ENCODE measurements around the gene DNAJC11. TPM values are rescaled to one million over a fixed set of nuclear protein-coding genes. Genes with fewer than 3 reads are reported as not detected.
"Not testable (repeated sequence)": the region's sequence is repeated elsewhere in the genome, so short reads cannot be mapped to it uniquely, and the experiment has no call there.

Gene DNAJC11
- total RNA-seq, 2 experiments from 2014 or later, result 77.6 to 83.0 TPM

DNA sequence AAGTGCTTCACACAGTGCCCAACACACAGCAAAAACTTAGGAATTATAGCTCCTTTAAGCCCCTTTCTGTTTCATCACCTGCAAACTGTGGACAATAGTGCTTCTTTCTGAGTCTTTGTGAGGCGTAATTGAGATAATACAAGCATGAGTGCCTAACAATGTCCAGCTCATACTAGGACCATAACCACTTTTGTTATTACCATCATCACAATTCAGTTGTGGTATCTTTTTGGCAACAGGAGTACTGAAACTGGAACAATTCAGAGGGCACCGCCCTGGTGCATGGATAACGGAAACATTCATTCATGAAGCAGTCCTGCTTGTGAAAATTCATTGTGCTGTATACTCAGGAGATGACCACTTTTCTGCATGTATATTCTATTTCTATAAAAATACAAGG, 18.2 kb downstream of the DNAJC11 start:
- Mint-ChIP-seq H3K27me3 (no peaks in the 10 kb centered on the region), H3K9me3 (no peaks in the 10 kb centered on the region), H3K4me3 (no peak overlapping the region), H3K27ac (no peak overlapping the region), H3K36me3 (peaks cover 12% of the 10 kb centered on the region), H3K4me1 (peaks cover 9% of the 10 kb centered on the region)
- no peak for DNase-seq

DNA sequence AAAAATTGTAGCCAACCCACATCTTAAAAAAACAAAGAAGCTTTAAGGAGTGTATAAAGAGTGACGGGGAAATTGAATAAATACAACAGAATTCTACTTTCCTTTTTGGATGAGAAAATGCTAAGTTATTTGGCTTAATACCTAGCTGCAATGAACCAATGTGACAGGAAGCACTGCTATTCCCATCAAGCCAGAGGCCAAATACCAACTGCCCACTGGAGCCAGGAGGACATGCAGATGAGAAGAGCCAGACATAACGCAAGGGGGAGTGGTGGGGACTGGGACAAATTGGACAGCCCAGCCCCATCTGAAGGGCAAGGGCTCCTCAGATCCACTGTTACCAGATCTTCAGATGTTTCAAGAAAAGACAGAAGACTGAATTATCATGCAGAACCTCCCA, 25.7 kb downstream of the DNAJC11 start:
- H3K27ac Mint-ChIP-seq, result no peak overlapping the region
- no peaks in the 10 kb centered on the region for H3K9me3 Mint-ChIP-seq
- no peak for DNase-seq
- peaks cover 3% of the 10 kb centered on the region for H3K4me1 Mint-ChIP-seq
- no peak overlapping the region for H3K4me3 Mint-ChIP-seq
- peaks cover 24% of the 10 kb centered on the region for H3K36me3 Mint-ChIP-seq
- no peaks in the 10 kb centered on the region for H3K27me3 Mint-ChIP-seq

DNA sequence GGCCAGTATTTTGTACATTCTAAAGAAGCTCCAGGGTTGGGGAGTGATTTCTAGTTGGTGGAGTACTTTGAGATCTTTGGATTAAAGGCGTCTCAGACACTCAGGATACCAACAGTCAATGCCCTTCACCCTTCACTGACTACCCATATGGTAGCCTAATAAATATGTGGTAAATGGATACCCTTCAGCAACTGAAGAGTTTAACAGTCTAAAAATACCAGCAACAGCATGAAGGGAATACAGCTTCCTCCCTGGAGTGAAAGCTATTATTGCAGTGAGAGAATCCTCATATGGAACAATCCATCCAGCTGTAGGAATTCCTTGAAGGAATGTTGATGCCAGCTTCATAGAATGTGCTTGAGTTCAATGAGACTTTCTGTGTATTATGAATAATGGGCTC, 26.8 kb downstream of the DNAJC11 start:
- Mint-ChIP-seq H3K4me3 (no peak overlapping the region), H3K27me3 (no peaks in the 10 kb centered on the region), H3K4me1 (peaks cover 3% of the 10 kb centered on the region), H3K27ac (no peak overlapping the region), H3K36me3 (peaks cover 22% of the 10 kb centered on the region), H3K9me3 (no peaks in the 10 kb centered on the region)
- DNase-seq, result no peak

DNA sequence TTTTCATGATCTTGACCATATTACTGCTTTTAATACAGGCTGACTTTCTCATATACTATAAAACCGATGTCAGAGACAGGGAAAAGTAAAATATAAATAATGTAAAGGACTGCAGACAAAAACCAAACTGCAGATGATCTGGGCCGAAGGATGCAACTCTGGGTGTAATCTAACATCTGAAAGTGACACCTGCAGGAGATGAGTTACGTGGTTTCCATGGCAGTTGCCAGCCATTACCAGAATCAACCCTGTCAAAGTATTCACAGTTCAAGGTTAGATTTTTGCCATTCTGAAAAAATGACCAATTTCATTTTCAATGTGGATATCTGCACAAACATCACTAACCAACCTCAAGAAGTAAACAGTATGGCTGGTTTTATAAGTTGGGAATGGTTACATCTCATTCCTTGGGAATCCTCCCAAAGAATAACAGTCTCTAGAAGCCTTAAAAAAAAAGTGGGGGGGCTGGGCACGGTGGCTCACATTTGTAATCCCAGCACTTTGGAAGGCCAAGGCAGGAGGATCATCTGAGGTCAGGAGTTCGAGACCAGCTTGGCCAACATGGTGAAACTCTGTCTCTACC, 27.7 kb downstream of the DNAJC11 start:
- Mint-ChIP-seq H3K27ac (no peak overlapping the region), H3K9me3 (no peaks in the 10 kb centered on the region), H3K36me3 (peaks cover 22% of the 10 kb centered on the region), H3K4me1 (peaks cover 3% of the 10 kb centered on the region), H3K27me3 (no peaks in the 10 kb centered on the region), H3K4me3 (no peak overlapping the region)
- no peak for DNase-seq

DNA sequence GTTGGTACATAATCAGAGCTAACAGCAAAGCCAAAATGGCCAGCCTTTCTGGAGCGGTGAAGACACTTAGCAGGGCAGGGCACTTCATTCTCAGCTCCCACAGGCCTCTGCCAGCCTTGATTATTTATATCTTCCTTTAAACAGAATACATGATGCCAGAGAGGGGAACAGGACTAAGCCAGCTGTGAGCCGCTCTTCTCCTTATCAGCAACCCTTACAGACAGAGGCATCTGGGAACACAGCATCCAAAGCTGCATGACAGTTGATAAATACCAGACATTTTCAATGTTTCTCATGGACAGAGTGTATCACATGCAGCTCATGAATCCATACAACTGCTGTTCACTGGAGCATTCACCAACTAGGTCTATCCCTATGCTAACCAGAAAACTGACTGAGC, 29.1 kb downstream of the DNAJC11 start:
- Mint-ChIP-seq H3K4me3 (no peak overlapping the region), H3K27me3 (no peaks in the 10 kb centered on the region), H3K27ac (no peak overlapping the region), H3K36me3 (peaks cover 25% of the 10 kb centered on the region), H3K4me1 (peaks cover 3% of the 10 kb centered on the region), H3K9me3 (no peaks in the 10 kb centered on the region)
- DNase-seq, result no peak

DNA sequence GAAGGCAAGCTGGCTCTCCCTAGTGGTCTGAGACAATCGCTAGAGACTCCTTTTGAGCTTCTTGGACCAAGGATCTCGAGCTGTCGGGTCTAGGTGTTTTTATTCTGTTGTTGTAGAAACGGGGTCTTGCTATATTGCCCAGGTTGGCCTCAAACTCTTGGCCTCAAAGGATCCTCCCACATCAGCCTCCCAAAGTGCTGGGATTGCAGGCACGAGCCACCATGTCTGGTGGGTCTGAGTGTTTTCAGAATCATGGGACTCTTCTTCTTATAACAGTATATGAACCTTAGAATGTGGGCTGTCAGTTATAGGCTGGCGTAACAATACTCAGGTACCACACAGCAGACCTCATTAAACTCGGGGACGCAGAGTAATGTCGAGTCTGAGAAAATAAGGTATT, 33.1 kb downstream of the DNAJC11 start:
- no peaks in the 10 kb centered on the region for H3K9me3 Mint-ChIP-seq
- no peak overlapping the region for H3K4me3 Mint-ChIP-seq
- DNase-seq, result no peak
- H3K36me3 Mint-ChIP-seq, result peaks cover 17% of the 10 kb centered on the region
- H3K27ac Mint-ChIP-seq, result no peak overlapping the region
- H3K27me3 Mint-ChIP-seq, result no peaks in the 10 kb centered on the region
- no peaks in the 10 kb centered on the region for H3K4me1 Mint-ChIP-seq

DNA sequence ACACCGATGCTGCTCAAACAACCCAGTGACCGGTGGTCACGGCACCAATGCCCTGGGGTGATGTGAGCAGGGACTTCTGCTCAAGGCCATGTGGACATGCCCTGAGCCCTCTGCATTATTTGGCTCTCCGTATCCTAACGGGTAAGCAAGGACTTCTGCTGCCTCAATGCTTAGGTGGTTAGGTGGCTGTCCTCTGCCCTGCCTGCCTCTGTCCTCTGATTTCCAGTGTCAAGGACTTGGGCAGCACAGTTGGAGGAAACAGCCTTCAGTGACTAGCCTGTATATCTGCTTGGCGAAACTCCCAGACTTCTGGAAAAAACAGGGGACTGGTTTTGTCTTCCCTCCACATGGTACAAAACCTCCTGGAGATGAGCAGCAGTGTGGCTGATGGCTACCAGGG, 34.5 kb downstream of the DNAJC11 start:
- no peaks in the 10 kb centered on the region for H3K27me3 Mint-ChIP-seq
- H3K4me1 Mint-ChIP-seq, result no peaks in the 10 kb centered on the region

DNA sequence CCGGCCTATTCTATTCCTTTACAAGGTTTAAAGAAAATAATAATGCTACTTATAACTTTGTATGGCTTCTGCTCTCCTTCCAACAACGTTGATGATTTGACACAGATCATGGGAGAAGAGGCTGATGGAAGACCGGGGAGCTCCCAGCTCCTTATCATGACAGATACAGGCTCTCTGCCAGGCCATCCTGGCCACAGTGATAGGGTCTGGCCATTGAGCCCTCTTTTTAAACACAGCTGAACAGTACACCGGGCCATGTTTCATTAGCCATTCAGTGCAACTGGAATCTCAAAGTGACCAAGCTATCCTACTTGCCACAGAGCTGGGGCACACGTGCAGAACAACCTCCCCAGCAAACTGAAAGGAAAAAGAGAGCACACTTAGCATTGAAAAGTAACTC, 34.9 kb downstream of the DNAJC11 start:
- H3K9me3 Mint-ChIP-seq, result no peaks in the 10 kb centered on the region
- H3K4me1 Mint-ChIP-seq, result no peaks in the 10 kb centered on the region
- H3K36me3 Mint-ChIP-seq, result peaks cover 25% of the 10 kb centered on the region
- H3K27ac Mint-ChIP-seq, result no peak overlapping the region
- H3K27me3 Mint-ChIP-seq, result no peaks in the 10 kb centered on the region
- no peak for DNase-seq
- no peak overlapping the region for H3K4me3 Mint-ChIP-seq

More for the DNA sequence above, 34.5 kb downstream of the DNAJC11 start:
- no peak for DNase-seq
- peaks cover 25% of the 10 kb centered on the region for H3K36me3 Mint-ChIP-seq
- no peaks in the 10 kb centered on the region for H3K9me3 Mint-ChIP-seq
- no peak overlapping the region for H3K27ac Mint-ChIP-seq
- no peak overlapping the region for H3K4me3 Mint-ChIP-seq

DNA sequence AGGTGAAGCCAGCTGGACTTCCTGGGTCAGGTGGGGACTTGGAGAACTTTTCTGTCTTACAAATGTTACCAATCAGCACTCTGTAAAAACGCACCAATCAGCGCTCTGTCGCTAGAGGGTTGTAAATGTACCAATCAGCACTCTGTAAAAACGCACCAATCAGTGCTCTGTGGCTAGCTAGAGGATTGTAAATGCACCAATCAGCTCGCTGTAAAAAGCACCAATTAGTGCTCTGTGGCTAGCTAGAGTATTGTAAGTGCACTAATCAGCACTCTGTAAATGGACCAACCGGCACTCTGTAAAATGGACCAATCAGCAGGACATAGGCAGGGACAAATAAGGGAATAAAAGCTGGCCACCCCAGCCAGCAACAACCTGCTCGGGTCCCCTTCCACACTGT, 39.1 kb downstream of the DNAJC11 start:
- H3K36me3 Mint-ChIP-seq, result peaks cover 18% of the 10 kb centered on the region
- not testable (repeated sequence) for DNase-seq, H3K4me1 Mint-ChIP-seq, H3K27me3 Mint-ChIP-seq, H3K4me3 Mint-ChIP-seq, H3K27ac Mint-ChIP-seq, H3K9me3 Mint-ChIP-seq

DNA sequence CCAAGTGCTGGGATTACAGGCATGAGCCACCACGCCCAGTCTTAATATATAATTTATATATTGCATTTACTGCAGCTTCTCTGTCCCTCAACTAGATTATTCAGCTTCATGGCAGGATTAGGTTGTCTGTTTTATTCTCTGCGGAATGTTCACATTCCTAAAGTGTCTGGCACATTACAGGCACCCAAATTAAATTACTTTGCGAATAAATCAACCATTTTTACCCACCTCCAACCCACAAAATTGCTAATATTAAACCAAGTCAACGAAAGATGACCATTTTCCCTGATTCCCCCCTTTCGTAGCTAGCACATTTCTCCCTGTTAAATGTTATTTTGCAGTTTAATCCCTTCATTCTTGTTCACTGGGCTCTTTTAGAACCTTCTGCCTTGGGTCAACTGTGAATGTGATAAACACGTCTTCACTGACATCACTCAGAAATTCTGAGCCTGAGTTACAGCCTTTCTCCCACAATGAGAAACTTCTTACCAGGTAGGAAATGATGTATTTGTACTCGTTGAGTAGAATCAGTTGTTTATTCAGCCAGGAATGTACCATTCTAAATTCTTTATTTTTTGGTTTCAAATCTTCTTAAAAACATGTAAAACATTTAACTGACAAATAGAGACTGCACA, 41.1 kb downstream of the DNAJC11 start:
- Mint-ChIP-seq H3K27ac (no peak overlapping the region), H3K36me3 (peaks cover 14% of the 10 kb centered on the region), H3K27me3 (no peaks in the 10 kb centered on the region), H3K4me3 (no peak overlapping the region), H3K4me1 (peaks cover 5% of the 10 kb centered on the region), H3K9me3 (no peaks in the 10 kb centered on the region)
- no peak for DNase-seq

DNA sequence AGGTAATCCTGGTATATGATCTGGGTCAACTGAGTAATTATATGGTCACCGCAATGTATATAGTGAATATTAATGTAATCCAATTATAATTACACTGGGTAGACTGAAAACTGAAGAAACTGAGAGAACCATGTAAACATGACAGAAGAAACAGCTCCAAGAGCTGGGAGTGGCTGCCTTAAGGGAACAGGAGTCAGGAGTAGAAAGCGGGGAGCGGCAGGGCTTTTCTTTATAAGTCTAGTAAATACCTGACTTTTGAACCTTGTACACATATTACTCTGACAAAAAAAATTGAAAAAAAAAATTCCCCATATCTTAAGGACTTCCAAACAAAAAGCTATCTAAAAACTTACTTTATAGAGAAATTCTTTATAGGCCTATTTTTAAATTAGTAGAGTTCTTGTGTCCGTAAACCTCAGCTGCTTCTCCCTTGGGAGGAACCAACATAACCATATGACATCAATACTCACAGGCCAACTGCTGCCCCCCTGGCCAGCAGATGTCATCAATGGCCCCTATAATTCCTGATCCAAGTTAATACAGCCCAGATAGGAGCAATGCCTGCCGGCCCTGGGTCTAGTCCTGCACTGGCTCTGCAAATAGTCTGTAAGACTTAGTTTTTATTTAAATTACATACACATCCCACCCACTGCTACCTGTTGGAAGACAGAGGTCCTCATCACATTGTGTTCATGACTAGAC, 43.1 kb downstream of the DNAJC11 start:
- H3K27ac Mint-ChIP-seq, result no peak overlapping the region
- no peak overlapping the region for H3K4me3 Mint-ChIP-seq
- H3K4me1 Mint-ChIP-seq, result peaks cover 5% of the 10 kb centered on the region
- H3K36me3 Mint-ChIP-seq, result peaks cover 12% of the 10 kb centered on the region
- no peaks in the 10 kb centered on the region for H3K9me3 Mint-ChIP-seq
- no peak for DNase-seq
- H3K27me3 Mint-ChIP-seq, result no peaks in the 10 kb centered on the region

DNA sequence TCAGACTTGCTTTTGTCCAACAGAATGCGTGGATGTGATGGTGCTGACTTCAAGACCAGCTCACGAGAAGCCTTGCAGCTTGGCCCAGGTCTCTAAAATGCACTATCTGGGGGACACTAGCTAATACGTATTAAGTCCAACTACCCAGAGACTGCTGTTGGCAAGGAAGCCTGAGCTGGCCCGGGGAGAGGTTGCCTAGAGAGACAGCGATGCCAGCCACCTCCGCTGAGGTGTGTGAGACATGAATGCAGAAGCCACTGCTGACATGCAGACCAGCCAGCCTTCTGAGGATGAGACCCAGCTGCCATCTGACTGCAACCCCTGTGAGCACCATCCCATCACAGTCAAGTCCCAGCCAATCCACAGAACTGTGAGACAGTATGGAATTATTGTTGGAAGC, 44.5 kb downstream of the DNAJC11 start:
- no peaks in the 10 kb centered on the region for H3K9me3 Mint-ChIP-seq
- H3K36me3 Mint-ChIP-seq, result peaks cover 12% of the 10 kb centered on the region
- peaks cover 5% of the 10 kb centered on the region for H3K4me1 Mint-ChIP-seq
- H3K27me3 Mint-ChIP-seq, result no peaks in the 10 kb centered on the region
- H3K27ac Mint-ChIP-seq, result no peak overlapping the region
- no peak for DNase-seq
- H3K4me3 Mint-ChIP-seq, result no peak overlapping the region

DNA sequence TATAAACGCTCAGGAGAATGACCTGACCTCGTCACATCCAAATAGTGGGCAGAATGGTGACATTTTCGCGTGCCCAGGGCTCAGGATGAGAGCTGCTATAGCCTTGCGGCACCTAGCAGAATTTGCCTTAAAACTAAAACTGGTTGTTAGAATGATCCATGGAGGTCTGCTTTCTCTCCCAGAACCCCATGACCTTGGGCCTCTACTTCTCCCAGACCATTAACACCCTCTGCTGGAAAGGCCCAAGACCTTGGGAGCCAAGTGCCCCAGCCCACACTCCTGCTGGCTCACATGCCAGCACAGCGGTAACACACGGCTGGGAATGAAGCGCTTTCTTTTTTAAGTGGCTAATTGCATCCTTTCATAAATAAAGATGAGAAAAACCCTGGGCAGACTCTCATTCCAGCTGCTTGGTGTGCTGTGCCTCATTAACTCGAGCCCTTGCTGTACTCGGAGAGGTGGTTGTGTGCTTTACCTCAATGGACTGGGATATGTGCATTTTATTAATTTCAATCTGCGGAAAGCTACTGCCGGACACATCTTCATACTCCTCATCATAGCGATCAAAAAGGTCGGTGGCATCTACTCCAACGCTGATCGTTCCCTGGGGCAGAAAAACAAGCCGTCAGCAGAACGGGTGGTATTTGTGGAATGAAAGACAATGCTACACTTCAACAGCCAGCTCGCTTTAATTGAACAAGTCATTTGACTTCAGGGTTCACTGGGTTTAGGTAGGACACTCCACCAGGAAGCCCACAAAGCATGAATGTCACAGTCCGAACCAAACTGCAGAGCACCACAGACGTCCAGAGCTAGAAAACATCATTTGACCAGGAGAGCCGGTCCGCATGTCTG, 48.0 kb downstream of the DNAJC11 start:
- no peak overlapping the region for H3K27ac Mint-ChIP-seq
- H3K36me3 Mint-ChIP-seq, result peaks cover 13% of the 10 kb centered on the region
- H3K4me3 Mint-ChIP-seq, result no peak overlapping the region
- DNase-seq, result no peak
- peaks cover 5% of the 10 kb centered on the region for H3K4me1 Mint-ChIP-seq
- H3K27me3 Mint-ChIP-seq, result no peaks in the 10 kb centered on the region
- H3K9me3 Mint-ChIP-seq, result no peaks in the 10 kb centered on the region

DNA sequence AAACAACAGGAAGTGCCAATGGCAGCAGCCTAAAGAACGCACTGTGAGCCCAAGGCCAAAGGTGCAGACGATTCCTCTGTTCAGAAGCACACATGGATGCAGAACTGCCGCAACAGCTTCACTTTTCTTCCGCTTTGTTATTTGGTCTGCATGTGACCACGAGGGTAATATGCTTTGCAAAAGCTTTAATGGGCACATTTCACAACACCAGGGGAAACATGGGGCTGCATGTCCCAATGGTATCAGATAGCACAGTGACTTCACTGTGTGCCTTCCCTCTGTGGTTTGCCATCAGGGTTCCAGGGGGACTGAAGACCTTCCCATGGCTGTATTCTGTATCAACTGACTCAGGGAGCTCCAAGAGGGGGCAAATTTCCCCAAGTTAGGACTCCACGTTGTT, 48.6 kb downstream of the DNAJC11 start:
- Mint-ChIP-seq H3K4me1 (peaks cover 5% of the 10 kb centered on the region), H3K4me3 (no peak overlapping the region), H3K36me3 (peaks cover 13% of the 10 kb centered on the region), H3K27ac (no peak overlapping the region), H3K27me3 (no peaks in the 10 kb centered on the region), H3K9me3 (no peaks in the 10 kb centered on the region)
- no peak for DNase-seq

DNA sequence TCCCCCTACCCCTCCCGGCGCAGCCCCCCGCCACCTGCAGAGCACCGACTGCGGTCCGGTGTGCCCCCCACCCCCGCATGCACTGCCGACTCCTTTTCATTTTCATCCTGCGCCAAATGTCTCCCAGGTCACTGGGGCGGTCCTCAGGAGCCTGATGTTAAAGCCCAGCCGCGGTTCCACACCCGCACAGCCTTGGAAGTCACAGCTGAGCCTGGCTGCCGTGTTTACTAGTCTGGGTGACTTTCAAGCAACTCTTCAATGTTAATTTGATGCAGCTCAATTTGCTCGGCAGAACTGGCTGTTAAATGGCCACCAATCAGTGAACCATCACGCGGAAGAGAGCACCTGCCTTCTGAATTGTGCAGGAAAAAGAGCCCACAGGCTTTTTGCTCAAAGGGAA, 49.7 kb downstream of the DNAJC11 start:
- H3K36me3 Mint-ChIP-seq, result peaks cover 13% of the 10 kb centered on the region
- no peak overlapping the region for H3K27ac Mint-ChIP-seq
- no peak overlapping the region for H3K4me3 Mint-ChIP-seq
- DNase-seq, result no peak
- no peaks in the 10 kb centered on the region for H3K9me3 Mint-ChIP-seq
- peaks cover under 1% of the 10 kb centered on the region for H3K4me1 Mint-ChIP-seq
- no peaks in the 10 kb centered on the region for H3K27me3 Mint-ChIP-seq
